ENCODE results near the gene MT1E.

MT1E gene

DNA sequence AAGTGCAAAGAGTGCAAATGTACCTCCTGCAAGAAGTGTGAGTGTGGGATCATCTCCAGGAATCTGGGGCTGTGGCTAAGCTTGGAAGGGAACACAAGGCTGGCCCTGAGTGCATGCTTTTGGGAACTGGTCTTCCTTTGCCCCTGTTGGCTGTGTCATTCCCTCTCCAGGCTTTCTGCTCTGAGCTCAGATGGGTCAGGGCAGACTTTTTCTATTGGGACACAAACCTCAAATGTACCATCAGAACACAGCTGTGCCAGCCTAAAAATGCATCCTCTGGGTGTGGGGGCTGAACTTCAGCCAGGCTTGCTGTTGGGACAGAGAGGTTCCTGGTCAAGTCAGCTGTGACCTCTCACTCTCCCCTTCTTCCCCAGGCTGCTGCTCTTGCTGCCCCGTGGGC lies 27.0 kb downstream of the MT1E start:
- ChIA-PET CTCF (no interaction called here), POLR2A (no interaction called here)
- Histone ChIP-seq H3K4me1 (ENCODE audit: control insufficient read depth, insufficient read depth, low read length) (no peaks in the 10 kb centered on the region; the same call in 1 of the 2 replicates), H3K9me3 (ENCODE audit: control insufficient read depth, insufficient read depth, low read depth, low read length) (no peaks in the 10 kb centered on the region), H3K4me3 (ENCODE audit: low read depth, low read length) (no peak overlapping the region), H3K27ac (ENCODE audit: extremely low read depth, low read depth, low read length) (no peak overlapping the region), H3K36me3 (ENCODE audit: control insufficient read depth in 2 of 2, insufficient read depth in 1 of 2, low read length in 2 of 2) (no peaks in the 10 kb centered on the region)
- TF ChIP-seq ZNF530 (tag by site-specific recombination; IDR thresholded peaks at IDR 0.05; ENCODE audit: low read depth) (no peak), ZNF76 (tag by site-specific recombination; IDR thresholded peaks at IDR 0.05; ENCODE audit: borderline replicate concordance, low read depth) (no peak), ZNF18 (tag by site-specific recombination; IDR thresholded peaks at IDR 0.05) (no peak)

DNA sequence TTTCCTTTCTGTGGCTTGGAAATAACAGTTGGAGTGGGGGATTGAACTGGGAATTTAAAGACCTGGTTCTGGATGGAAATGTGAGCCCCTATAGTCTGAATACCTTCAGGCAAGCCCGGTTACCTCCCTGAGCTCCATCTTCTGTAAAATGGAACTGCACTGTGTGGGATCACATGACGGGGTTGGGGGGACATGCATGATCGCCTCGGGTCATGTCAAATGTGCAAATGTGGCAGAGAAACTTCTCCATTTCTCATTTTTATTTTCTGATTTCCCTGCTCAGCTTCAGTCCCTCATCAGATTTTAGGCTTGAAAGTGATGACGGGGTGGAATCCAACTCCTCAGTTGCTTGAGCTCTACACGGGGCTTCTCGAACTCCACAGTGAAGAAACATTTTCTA lies 27.6 kb downstream of the MT1E start:
- POLR2A ChIA-PET: no interaction called here
- H3K4me1 ChIP-seq (ENCODE audit: control insufficient read depth, insufficient read depth, low read length): no peaks in the 10 kb centered on the region; the same call in 1 of the 2 replicates
- no peak overlapping the region for H3K4me3 ChIP-seq (ENCODE audit: low read depth, low read length)
- no peaks in the 10 kb centered on the region for H3K9me3 ChIP-seq (ENCODE audit: control insufficient read depth, insufficient read depth, low read depth, low read length)
- TF ChIP-seq ZFP69B (tag by site-specific recombination; IDR thresholded peaks at IDR 0.05) (no peak), ZNF292 (tag by site-specific recombination; IDR thresholded peaks at IDR 0.05; ENCODE audit: borderline replicate concordance, low read depth) (no peak), EGR2 (tag by site-specific recombination; IDR thresholded peaks at IDR 0.05; ENCODE audit: low read depth) (no peak), OVOL3 (tag by site-specific recombination; IDR thresholded peaks at IDR 0.05) (no peak), ZNF837 (tag by site-specific recombination; IDR thresholded peaks at IDR 0.05) (no peak), ZNF112 (tag by site-specific recombination; IDR thresholded peaks at IDR 0.05) (no peak), GLIS2 (tag by site-specific recombination; IDR thresholded peaks at IDR 0.05) (no peak)
- no peak overlapping the region for H3K27ac ChIP-seq (ENCODE audit: extremely low read depth, low read depth, low read length)
- CTCF ChIA-PET: interaction anchor here (0.6 kb wide), 1 partner anchor 25 kb away, joined by 5 read pairs; no protein-coding TSS in a partner anchor
- no peaks in the 10 kb centered on the region for H3K36me3 ChIP-seq (ENCODE audit: control insufficient read depth in 2 of 2, insufficient read depth in 1 of 2, low read length in 2 of 2)

GRCh38 chr16:56657555-56658326 lies 32.2 kb downstream of the MT1E start, which contains the start of gene MT1F:
Gene MT1F (plus strand): TSS chr16:56657959. CDS start chr16:56658059, 100 bp downstream.
- peak within 1 kb of the TSS; percentile 46; the same call in 1 of the 2 replicates for H3K27ac ChIP-seq (ENCODE audit: extremely low read depth, low read depth, low read length)
- H3K4me1 ChIP-seq (ENCODE audit: control insufficient read depth, insufficient read depth, low read length): no peaks in the 10 kb centered on the region; the same call in 1 of the 2 replicates
- POLR2A ChIA-PET: interaction anchor here (0.6 to 1.2 kb wide), 5 partner anchors 11 to 107 kb away, joined by 3 to 7 read pairs (median 5); partner anchors contain the start of genes MT1X and MT2A
- no peaks in the 10 kb centered on the region for H3K9me3 ChIP-seq (ENCODE audit: control insufficient read depth, insufficient read depth, low read depth, low read length)
- peak within 1 kb of the TSS; percentile 43 for H3K4me3 ChIP-seq (ENCODE audit: low read depth, low read length)
- no peaks in the 10 kb centered on the region for H3K36me3 ChIP-seq (ENCODE audit: control insufficient read depth in 2 of 2, insufficient read depth in 1 of 2, low read length in 2 of 2)
- CTCF ChIA-PET: no interaction called here
- no peak for TF ChIP-seq EGR2 (tag by site-specific recombination; IDR thresholded peaks at IDR 0.05; ENCODE audit: low read depth)
- no peak for TF ChIP-seq ZNF239 (tag by site-specific recombination; IDR thresholded peaks at IDR 0.05)
- no peak for TF ChIP-seq ZNF423 (tag by site-specific recombination; IDR thresholded peaks at IDR 0.05)
- no peak for TF ChIP-seq ZNF830 (tag by site-specific recombination; IDR thresholded peaks at IDR 0.05; ENCODE audit: low read depth)
- no peak for TF ChIP-seq ZSCAN23 (tag by site-specific recombination; IDR thresholded peaks at IDR 0.05)
- no peak for TF ChIP-seq ZNF561 (tag by site-specific recombination; IDR thresholded peaks at IDR 0.05; ENCODE audit: borderline replicate concordance)
- TF ChIP-seq, protein P1, sequence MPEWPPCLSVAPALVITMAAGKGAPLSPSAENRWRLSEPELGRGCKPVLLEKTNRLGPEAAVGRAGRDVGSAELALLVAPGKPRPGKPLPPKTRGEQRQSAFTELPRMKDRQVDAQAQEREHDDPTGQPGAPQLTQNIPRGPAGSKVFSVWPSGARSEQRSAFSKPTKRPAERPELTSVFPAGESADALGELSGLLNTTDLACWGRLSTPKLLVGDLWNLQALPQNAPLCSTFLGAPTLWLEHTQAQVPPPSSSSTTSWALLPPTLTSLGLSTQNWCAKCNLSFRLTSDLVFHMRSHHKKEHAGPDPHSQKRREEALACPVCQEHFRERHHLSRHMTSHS (tag by site-specific recombination; IDR thresholded peaks at IDR 0.05): no peak
- TF ChIP-seq GLI4 (tag by site-specific recombination; IDR thresholded peaks at IDR 0.05): no peak
- peak; percentile 55 for TF ChIP-seq ZBTB17 (tag by site-specific recombination; IDR thresholded peaks at IDR 0.05)
- TF ChIP-seq MYNN (tag by site-specific recombination; IDR thresholded peaks at IDR 0.05; ENCODE audit: borderline replicate concordance): no peak
- no peak for TF ChIP-seq ZNF121 (tag by site-specific recombination; IDR thresholded peaks at IDR 0.05)
- no peak for TF ChIP-seq ZNF10 (tag by site-specific recombination; IDR thresholded peaks at IDR 0.05)
- no peak for TF ChIP-seq ZSCAN16 (tag by site-specific recombination; IDR thresholded peaks at IDR 0.05)
- TF ChIP-seq, protein P2, sequence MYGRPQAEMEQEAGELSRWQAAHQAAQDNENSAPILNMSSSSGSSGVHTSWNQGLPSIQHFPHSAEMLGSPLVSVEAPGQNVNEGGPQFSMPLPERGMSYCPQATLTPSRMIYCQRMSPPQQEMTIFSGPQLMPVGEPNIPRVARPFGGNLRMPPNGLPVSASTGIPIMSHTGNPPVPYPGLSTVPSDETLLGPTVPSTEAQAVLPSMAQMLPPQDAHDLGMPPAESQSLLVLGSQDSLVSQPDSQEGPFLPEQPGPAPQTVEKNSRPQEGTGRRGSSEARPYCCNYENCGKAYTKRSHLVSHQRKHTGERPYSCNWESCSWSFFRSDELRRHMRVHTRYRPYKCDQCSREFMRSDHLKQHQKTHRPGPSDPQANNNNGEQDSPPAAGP (tag by site-specific recombination; IDR thresholded peaks at IDR 0.05): 0 out of 2 replicates have a peak, but pooled peaks have one; percentile 22
- 0 out of 2 replicates have a peak, but pooled peaks have one; percentile 14 for TF ChIP-seq ZBTB48 (tag by site-specific recombination; IDR thresholded peaks at IDR 0.05)
- TF ChIP-seq, protein P3, sequence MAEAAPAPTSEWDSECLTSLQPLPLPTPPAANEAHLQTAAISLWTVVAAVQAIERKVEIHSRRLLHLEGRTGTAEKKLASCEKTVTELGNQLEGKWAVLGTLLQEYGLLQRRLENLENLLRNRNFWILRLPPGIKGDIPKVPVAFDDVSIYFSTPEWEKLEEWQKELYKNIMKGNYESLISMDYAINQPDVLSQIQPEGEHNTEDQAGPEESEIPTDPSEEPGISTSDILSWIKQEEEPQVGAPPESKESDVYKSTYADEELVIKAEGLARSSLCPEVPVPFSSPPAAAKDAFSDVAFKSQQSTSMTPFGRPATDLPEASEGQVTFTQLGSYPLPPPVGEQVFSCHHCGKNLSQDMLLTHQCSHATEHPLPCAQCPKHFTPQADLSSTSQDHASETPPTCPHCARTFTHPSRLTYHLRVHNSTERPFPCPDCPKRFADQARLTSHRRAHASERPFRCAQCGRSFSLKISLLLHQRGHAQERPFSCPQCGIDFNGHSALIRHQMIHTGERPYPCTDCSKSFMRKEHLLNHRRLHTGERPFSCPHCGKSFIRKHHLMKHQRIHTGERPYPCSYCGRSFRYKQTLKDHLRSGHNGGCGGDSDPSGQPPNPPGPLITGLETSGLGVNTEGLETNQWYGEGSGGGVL (tag by site-specific recombination; IDR thresholded peaks at IDR 0.05): no peak; the same call in 1 of the 2 replicates

Data from HEK293 (cell line).